PC-9 (cell line): Measurements from ENCODE around the gene PRPF4. TPM values are rescaled to one million over a fixed set of nuclear protein-coding genes. Genes with fewer than 3 reads are reported as not detected.

Experiments used
- BruUV-seq: library from RNA; stranded (reverse); fragments of 400-500 nt; replicated peaks from 2 replicates; lab custom pipeline; 2021; lab: Mats Ljungman, UMichigan
- CTCF ChIA-PET: fragments of 300-600 bp; sonication (Branson Sonifier 250); formaldehyde crosslinking; loops from one replicate; lab custom pipeline; 2022; ENCODE audit warnings: antibody characterized with exemption; lab: Charles Lee
- POLR2A ChIA-PET: fragments of 300-600 bp; sonication (Branson Sonifier 250); formaldehyde crosslinking; loops from one replicate; lab custom pipeline; 2022; ENCODE audit warnings: antibody characterized with exemption; ENCODE audit not compliant: unreplicated experiment; lab: Charles Lee
- DNase-seq, 2 experiments: peaks; one replicate each; pipeline versions ENCODE4 v3.0.0 to v3.0.0-alpha.2; 2015 to 2022; ENCODE audit warnings: mixed read lengths in 1 of 2
- H2AFZ ChIP-seq: fragments of 200-600 bp; sonication (generic); 2 replicates; pipeline ENCODE4 v1.8.1; 2017; ENCODE audit warnings: antibody characterized with exemption
- H3F3A ChIP-seq: fragments of 200-600 bp; sonication (generic); 2 replicates; pipeline ENCODE4 v1.8.1; 2017; ENCODE audit warnings: antibody characterized with exemption, mild to moderate bottlenecking, low read depth; ENCODE audit not compliant: insufficient read depth
- H3K27ac ChIP-seq: fragments of 200-600 bp; sonication (generic); 2 replicates; pipeline ENCODE4 v1.6.1; 2016; ENCODE audit warnings: mixed run types
- H3K27me3 ChIP-seq: fragments of 200-600 bp; sonication (generic); 2 replicates; pipeline ENCODE4 v1.6.1; 2016; ENCODE audit warnings: low read depth, mixed run types; ENCODE audit not compliant: insufficient read depth
- H3K36me3 ChIP-seq: fragments of 200-600 bp; sonication (generic); 2 replicates; pipeline ENCODE4 v1.6.1; 2016; ENCODE audit warnings: low read depth, mixed run types
- H3K4me1 ChIP-seq: fragments of 200-600 bp; sonication (generic); replicated peaks from 2 replicates; pipeline ENCODE4 v1.6.1; 2016; ENCODE audit warnings: mixed run types; ENCODE audit not compliant: insufficient read depth
- H3K4me2 ChIP-seq: fragments of 200-600 bp; sonication (generic); 2 replicates; pipeline ENCODE4 v1.6.1; 2017; ENCODE audit warnings: mixed run types
- H3K4me3 ChIP-seq: fragments of 200-600 bp; sonication (generic); 2 replicates; pipeline ENCODE4 v1.6.1; 2016; ENCODE audit warnings: mixed run types
- H3K79me2 ChIP-seq: fragments of 200-600 bp; sonication (generic); 2 replicates; pipeline ENCODE4 v1.6.1; 2017; ENCODE audit warnings: low read depth, mixed run types
- H3K9me2 ChIP-seq: fragments of 200-600 bp; sonication (generic); 2 replicates; pipeline ENCODE4 v1.8.1; 2017; ENCODE audit warnings: mild to moderate bottlenecking; ENCODE audit not compliant: insufficient read depth
- H3K9me3 ChIP-seq: fragments of 200-600 bp; sonication (generic); 2 replicates; pipeline ENCODE4 v1.8.1; 2016; ENCODE audit warnings: low read depth; ENCODE audit not compliant: insufficient read depth
- H4K20me1 ChIP-seq: fragments of 200-600 bp; sonication (generic); 2 replicates; pipeline ENCODE4 v1.8.1; 2017; ENCODE audit not compliant: insufficient read depth
- EZH2 ChIP-seq: fragments of 200-600 bp; sonication (generic); IDR thresholded peaks from 2 replicates; pipeline ENCODE4 v1.8.0; 2017; ENCODE audit warnings: antibody characterized with exemption, low read depth
- intact Hi-C: fragments of 100-400 bp; cut with micrococcal nuclease; formaldehyde crosslinking; loops from one replicate; pipeline ENCODE4 v1.10.0; 2022; ENCODE audit not compliant: unreplicated experiment
- total RNA-seq: library from RNA; stranded (reverse); gene quantifications from 2 replicates; pipeline ENCODE4 v1.2.3, GENCODE V29; 2021
- TF ChIP-seq, protein P1 (sequence below): fragments of 200-600 bp; sonication (generic); conservative IDR thresholded peaks from 2 replicates; pipeline ENCODE4 v1.6.1; 2017; ENCODE audit warnings: mixed run types, antibody characterized with exemption, mild to moderate bottlenecking, moderate library complexity

The PRPF4 gene
- total RNA-seq, 1 experiment from 2014 or later: 36.3 TPM

DNA sequence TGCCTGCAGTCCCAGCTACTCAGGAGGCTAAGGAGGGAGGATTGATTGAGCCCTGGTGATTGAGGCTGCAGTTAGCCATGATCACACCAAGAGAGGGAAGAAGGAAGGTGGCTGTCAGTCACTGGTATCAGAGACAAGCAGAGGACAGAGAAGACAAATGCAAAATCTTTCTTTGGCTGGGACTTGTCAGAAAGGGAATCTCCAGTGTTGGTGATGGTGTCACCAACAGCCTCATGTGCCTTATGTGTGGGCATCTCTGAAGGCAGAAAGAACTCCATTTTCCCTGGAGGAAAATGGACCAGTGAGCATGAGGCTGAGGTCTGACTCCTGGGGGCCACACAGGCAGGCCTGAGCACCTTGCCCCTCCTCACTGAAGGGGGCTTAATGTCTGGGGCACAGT lies 39.8 kb downstream of the PRPF4 start:
- Histone ChIP-seq H3K36me3 (no peaks in the 10 kb centered on the region), H3F3A (no peaks in the 10 kb centered on the region), H3K4me2 (no peak overlapping the region), H3K4me1 (no peaks in the 10 kb centered on the region), H3K4me3 (no peak overlapping the region), H2AFZ (no peak overlapping the region), H3K79me2 (no peaks in the 10 kb centered on the region), H3K27ac (no peak overlapping the region), H3K27me3 (no peaks in the 10 kb centered on the region), H3K9me3 (no peaks in the 10 kb centered on the region), H3K9me2 (no peaks in the 10 kb centered on the region), H4K20me1 (no peaks in the 10 kb centered on the region)
- no peak for TF ChIP-seq EZH2
- TF ChIP-seq, protein P1, sequence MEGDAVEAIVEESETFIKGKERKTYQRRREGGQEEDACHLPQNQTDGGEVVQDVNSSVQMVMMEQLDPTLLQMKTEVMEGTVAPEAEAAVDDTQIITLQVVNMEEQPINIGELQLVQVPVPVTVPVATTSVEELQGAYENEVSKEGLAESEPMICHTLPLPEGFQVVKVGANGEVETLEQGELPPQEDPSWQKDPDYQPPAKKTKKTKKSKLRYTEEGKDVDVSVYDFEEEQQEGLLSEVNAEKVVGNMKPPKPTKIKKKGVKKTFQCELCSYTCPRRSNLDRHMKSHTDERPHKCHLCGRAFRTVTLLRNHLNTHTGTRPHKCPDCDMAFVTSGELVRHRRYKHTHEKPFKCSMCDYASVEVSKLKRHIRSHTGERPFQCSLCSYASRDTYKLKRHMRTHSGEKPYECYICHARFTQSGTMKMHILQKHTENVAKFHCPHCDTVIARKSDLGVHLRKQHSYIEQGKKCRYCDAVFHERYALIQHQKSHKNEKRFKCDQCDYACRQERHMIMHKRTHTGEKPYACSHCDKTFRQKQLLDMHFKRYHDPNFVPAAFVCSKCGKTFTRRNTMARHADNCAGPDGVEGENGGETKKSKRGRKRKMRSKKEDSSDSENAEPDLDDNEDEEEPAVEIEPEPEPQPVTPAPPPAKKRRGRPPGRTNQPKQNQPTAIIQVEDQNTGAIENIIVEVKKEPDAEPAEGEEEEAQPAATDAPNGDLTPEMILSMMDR: no peak
- no peak for DNase-seq
- no TSS peak for BruUV-seq
- POLR2A ChIA-PET: no interaction called here
- CTCF ChIA-PET: no interaction called here
- intact Hi-C loops: no loop called here

DNA sequence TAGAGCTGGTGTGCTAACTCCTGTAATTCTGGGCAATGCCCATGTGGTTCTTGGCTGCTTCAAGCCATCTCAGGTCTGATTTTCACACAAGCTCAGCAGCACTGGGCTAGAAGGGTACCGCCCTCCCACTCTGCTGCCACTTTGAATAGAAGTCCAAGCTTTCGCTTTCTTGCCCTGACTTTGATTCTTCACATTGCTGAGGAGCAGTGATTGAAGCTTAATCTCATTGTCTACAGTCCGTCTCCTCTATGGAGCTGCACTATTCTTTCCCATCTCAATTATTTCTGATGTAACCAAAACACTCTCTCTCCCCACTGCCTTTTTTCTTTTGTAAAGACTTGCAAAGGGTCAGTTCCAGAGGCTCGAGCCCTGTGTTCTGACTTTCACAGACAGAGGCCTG lies 40.6 kb downstream of the PRPF4 start:
- H3K9me2 ChIP-seq: no peaks in the 10 kb centered on the region
- H3K36me3 ChIP-seq: no peaks in the 10 kb centered on the region
- DNase-seq: no peak
- H3K9me3 ChIP-seq: no peaks in the 10 kb centered on the region
- intact Hi-C loops: no loop called here
- no peaks in the 10 kb centered on the region for H3F3A ChIP-seq
- H3K4me1 ChIP-seq: no peaks in the 10 kb centered on the region
- no peak overlapping the region for H3K4me3 ChIP-seq
- H3K27me3 ChIP-seq: no peaks in the 10 kb centered on the region
- no peaks in the 10 kb centered on the region for H4K20me1 ChIP-seq
- no peaks in the 10 kb centered on the region for H3K79me2 ChIP-seq
- H3K4me2 ChIP-seq: no peak overlapping the region
- no TSS peak for BruUV-seq
- POLR2A ChIA-PET: no interaction called here
- CTCF ChIA-PET: no interaction called here
- no peak overlapping the region for H3K27ac ChIP-seq
- no peak for TF ChIP-seq EZH2
- TF ChIP-seq, protein P1: no peak
- no peak overlapping the region for H2AFZ ChIP-seq

DNA sequence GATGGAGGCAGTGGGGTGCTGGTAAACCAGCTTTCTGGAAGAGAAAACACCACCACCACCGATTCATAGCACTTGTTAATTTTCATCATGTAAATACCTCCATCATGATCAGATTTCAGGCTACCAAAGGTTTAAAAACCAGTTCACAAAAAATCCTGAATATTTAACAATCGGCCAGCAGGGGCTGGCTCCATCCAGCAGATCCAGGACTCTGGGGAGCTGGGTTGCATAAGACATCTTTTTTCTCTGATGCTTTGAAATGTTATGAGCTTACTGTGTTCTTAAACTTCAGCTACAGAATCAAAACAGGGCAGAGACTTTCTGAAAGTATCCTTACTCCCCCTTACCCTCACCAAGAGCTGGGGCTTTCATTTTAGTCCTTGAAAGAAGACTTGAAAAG lies 42.3 kb downstream of the PRPF4 start:
- ChIA-PET POLR2A (no interaction called here), CTCF (no interaction called here)
- Histone ChIP-seq H3K27me3 (no peaks in the 10 kb centered on the region), H4K20me1 (no peaks in the 10 kb centered on the region), H3F3A (no peaks in the 10 kb centered on the region), H3K9me3 (no peaks in the 10 kb centered on the region), H3K4me2 (no peak overlapping the region), H3K4me3 (no peak overlapping the region), H3K36me3 (no peaks in the 10 kb centered on the region), H3K4me1 (no peaks in the 10 kb centered on the region), H2AFZ (no peak overlapping the region), H3K79me2 (no peaks in the 10 kb centered on the region), H3K9me2 (no peaks in the 10 kb centered on the region), H3K27ac (no peak overlapping the region)
- BruUV-seq: no TSS peak
- intact Hi-C loops: no loop called here
- TF ChIP-seq, protein P1: no peak; the same call in 1 of the 2 replicates
- TF ChIP-seq EZH2: no peak
- no peak for DNase-seq
